WI38 (cell line): ENCODE results near the gene MYNN.
A peak's percentile ranks its signal among the peaks of the same experiment; 100 is the strongest.

Source experiments
- H3K4me3 ChIP-seq: 2 replicates; pipeline ENCODE4 v1.5.1; 2011; ENCODE audit warnings: low read depth, mild to moderate bottlenecking, control low read depth, low read length
- CTCF ChIP-seq: IDR thresholded peaks from 2 replicates; pipeline ENCODE4 v1.5.1; 2012; ENCODE audit warnings: low read depth, mild to moderate bottlenecking, control low read depth, low read length

The MYNN gene

GRCh38 chr3:169764882-169765612, 8.1 kb upstream of the MYNN start, which contains the start of gene TERC:
Gene TERC (minus strand): TSS chr3:169765060.
- H3K4me3 ChIP-seq, result peak within 1 kb of the TSS; percentile 63
- TF ChIP-seq CTCF, result no peak

GRCh38 chr3:169769287-169770181, 3.7 kb upstream of the MYNN start, which contains the start of gene ACTRT3:
Gene ACTRT3 (minus strand): TSS chr3:169769561. CDS start chr3:169769520, 41 bp downstream.
- peak within 1 kb of the TSS; percentile 41 for H3K4me3 ChIP-seq
- TF ChIP-seq CTCF, result no peak

GRCh38 chr3:169771497-169772304, 1.5 kb upstream of the MYNN start:
- no peak for TF ChIP-seq CTCF
- peak overlapping the region; percentile 76 for H3K4me3 ChIP-seq

GRCh38 chr3:169772305-169772896, 795 bp upstream of the MYNN start:
- TF ChIP-seq CTCF, result no peak
- H3K4me3 ChIP-seq, result peak overlapping the region; percentile 71

GRCh38 chr3:169774186-169774585, 990 bp downstream of the MYNN start:
- no peak for TF ChIP-seq CTCF
- peak overlapping the region; percentile 71 for H3K4me3 ChIP-seq

- TF ChIP-seq CTCF, result no peak
- H3K4me3 ChIP-seq, result no peak overlapping the region
Observed at GRCh38 chr3:169777822-169778221, 4.6 kb downstream of the MYNN start.
